ENCODE results near the gene P2RY12.

- TF ChIP-seq CTCF (IDR thresholded peaks at IDR 0.05) (no peak), POLR2A (IDR thresholded peaks at IDR 0.05) (no peak), EP300 (IDR thresholded peaks at IDR 0.05) (no peak)
These were observed 6.7 kb downstream of the P2RY12 start for GRCh38 chr3:151377768-151378385.

All from tibial nerve (tissue), 4 donors.